DND-41 (cell line): ENCODE results near the gene PCDHB14.
"Not testable (repeated sequence)": the region's sequence is repeated elsewhere in the genome, so short reads cannot be mapped to it uniquely, and the experiment has no call there.

Experiments
- ATAC-seq: fragments of 200-7000 bp; cut with Tn5 transposase; 3 replicates; pipeline ENCODE4 v1.9.1; 2021; ENCODE audit warnings: low read depth; ENCODE audit not compliant: insufficient read depth
- DNase-seq: peaks from one replicate; pipeline ENCODE4 v3.0.0-alpha.2; 2020
- H2AFZ ChIP-seq: 2 replicates; pipeline ENCODE4 v1.6.0; 2012; ENCODE audit warnings: low read depth, low read length
- H3K27ac ChIP-seq: 2 replicates; pipeline ENCODE4 v1.5.1; 2012; ENCODE audit warnings: low read length, inconsistent platforms
- H3K27me3 ChIP-seq: fragments of 200-600 bp; sonication (generic); 2 replicates; pipeline ENCODE4 v1.6.0; 2012; ENCODE audit warnings: low read length, mild to moderate bottlenecking, inconsistent platforms; ENCODE audit not compliant: insufficient read depth, poor library complexity
- H3K36me3 ChIP-seq: 2 replicates; pipeline ENCODE4 v1.5.1; 2012; ENCODE audit warnings: low read length, inconsistent platforms; ENCODE audit not compliant: insufficient read depth
- H3K4me1 ChIP-seq: 2 replicates; pipeline ENCODE4 v1.5.1; 2012; ENCODE audit warnings: mild to moderate bottlenecking, low read length; ENCODE audit not compliant: insufficient read depth
- H3K4me2 ChIP-seq: 2 replicates; pipeline ENCODE4 v1.6.0; 2012; ENCODE audit warnings: mild to moderate bottlenecking, moderate library complexity, low read length, inconsistent platforms; ENCODE audit not compliant: insufficient read depth
- H3K4me3 ChIP-seq, 2 experiments: fragments of 200-600 bp in 1 of 2; shearing (Covaris generic) in 1 of 2; 2 replicates each; pipeline ENCODE4 v1.5.1; 2012 to 2016; ENCODE audit warnings: inconsistent platforms in 2 of 2, low read length in 2 of 2, mild to moderate bottlenecking in 2 of 2, low read depth in 1 of 2, moderate library complexity in 1 of 2
- H3K79me2 ChIP-seq: 2 replicates; pipeline ENCODE4 v1.6.0; 2012; ENCODE audit warnings: low read length, inconsistent platforms; ENCODE audit not compliant: insufficient read depth
- H3K9ac ChIP-seq: 2 replicates; pipeline ENCODE4 v1.6.0; 2012; ENCODE audit warnings: low read depth, mild to moderate bottlenecking, inconsistent platforms, low read length, moderate library complexity
- H3K9me3 ChIP-seq: 2 replicates; pipeline ENCODE4 v1.5.1; 2012; ENCODE audit warnings: low read length, moderate library complexity, mild to moderate bottlenecking, inconsistent platforms; ENCODE audit not compliant: insufficient read depth, severe bottlenecking
- H4K20me1 ChIP-seq: 2 replicates; pipeline ENCODE4 v1.6.0; 2012; ENCODE audit warnings: low read length; ENCODE audit not compliant: insufficient read depth
- EZH2 ChIP-seq: IDR thresholded peaks from 3 replicates; pipeline ENCODE4 v1.6.1; 2012; ENCODE audit warnings: borderline replicate concordance, low read depth, mild to moderate bottlenecking, moderate library complexity, low read length, inconsistent platforms; ENCODE audit not compliant: severe bottlenecking
- TF ChIP-seq, protein P1 (sequence below): IDR thresholded peaks from 2 replicates; pipeline ENCODE4 v1.5.1; 2012; ENCODE audit warnings: borderline replicate concordance, low read length, moderate library complexity, mild to moderate bottlenecking; ENCODE audit not compliant: poor library complexity, severe bottlenecking; ENCODE audit errors: extremely low read depth

The PCDHB14 gene

DNA sequence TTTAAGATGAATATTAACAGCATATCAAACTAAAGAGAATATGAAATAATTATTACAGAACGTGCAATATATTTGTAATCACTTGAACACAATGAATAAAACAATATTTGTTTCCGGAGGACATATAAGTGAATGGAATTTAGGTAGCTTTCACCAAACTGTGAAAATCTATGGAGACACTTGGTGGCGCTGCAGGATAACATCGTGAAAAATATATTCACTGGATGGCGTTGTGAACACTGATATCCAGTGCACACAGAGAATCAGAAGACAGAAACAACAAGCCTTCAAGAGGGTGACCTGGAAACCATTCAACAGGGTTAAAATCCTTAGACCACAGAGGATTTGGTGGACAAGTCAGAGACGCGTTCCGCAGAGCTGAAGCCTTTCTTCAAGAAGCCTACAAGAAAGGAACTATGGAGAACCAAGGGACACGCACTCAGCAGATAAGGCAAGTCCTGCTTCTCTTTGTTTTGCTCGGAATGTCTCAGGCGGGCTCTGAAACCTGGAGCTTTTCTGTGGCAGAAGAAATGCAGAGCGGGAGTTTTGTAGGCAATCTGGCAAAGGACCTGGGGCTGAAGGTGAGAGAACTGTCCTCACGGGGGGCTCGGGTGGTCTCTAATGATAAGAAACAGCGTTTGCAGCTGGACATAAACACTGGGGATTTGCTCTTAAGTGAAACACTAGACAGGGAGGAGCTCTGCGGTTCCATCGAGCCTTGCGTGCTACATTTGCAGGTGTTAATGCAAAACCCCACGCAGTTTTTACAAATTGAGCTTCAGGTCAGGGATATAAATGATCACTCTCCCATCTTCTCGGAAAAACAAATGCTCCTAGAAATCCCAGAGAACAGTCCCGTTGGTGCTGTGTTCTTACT lies 23.5 kb upstream of the PCDHB14 start, which contains the start of gene PCDHB11:
TSS of gene PCDHB11 (plus strand) at position 269 of the 877 bp plus-strand sequence. CDS start at position 417, 148 bp downstream.
- Histone ChIP-seq H3K4me1 (no peaks in the 10 kb centered on the region), H3K4me3 (no peak within 1 kb of the TSS), H3K79me2 (no peaks in the 10 kb centered on the region), H3K36me3 (no peaks in the 10 kb centered on the region), H3K4me2 (no peak within 1 kb of the TSS), H2AFZ (no peak within 1 kb of the TSS), H4K20me1 (no peaks in the 10 kb centered on the region), H3K27me3 (no peaks in the 10 kb centered on the region), H3K9ac (no peak within 1 kb of the TSS), H3K27ac (no peak within 1 kb of the TSS), H3K9me3 (peaks cover 14% of the 10 kb centered on the region)
- no peak for ATAC-seq
- TF ChIP-seq, protein P1, sequence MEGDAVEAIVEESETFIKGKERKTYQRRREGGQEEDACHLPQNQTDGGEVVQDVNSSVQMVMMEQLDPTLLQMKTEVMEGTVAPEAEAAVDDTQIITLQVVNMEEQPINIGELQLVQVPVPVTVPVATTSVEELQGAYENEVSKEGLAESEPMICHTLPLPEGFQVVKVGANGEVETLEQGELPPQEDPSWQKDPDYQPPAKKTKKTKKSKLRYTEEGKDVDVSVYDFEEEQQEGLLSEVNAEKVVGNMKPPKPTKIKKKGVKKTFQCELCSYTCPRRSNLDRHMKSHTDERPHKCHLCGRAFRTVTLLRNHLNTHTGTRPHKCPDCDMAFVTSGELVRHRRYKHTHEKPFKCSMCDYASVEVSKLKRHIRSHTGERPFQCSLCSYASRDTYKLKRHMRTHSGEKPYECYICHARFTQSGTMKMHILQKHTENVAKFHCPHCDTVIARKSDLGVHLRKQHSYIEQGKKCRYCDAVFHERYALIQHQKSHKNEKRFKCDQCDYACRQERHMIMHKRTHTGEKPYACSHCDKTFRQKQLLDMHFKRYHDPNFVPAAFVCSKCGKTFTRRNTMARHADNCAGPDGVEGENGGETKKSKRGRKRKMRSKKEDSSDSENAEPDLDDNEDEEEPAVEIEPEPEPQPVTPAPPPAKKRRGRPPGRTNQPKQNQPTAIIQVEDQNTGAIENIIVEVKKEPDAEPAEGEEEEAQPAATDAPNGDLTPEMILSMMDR, result peak; percentile 48
- no peak for TF ChIP-seq EZH2
- no peak for DNase-seq

DNA sequence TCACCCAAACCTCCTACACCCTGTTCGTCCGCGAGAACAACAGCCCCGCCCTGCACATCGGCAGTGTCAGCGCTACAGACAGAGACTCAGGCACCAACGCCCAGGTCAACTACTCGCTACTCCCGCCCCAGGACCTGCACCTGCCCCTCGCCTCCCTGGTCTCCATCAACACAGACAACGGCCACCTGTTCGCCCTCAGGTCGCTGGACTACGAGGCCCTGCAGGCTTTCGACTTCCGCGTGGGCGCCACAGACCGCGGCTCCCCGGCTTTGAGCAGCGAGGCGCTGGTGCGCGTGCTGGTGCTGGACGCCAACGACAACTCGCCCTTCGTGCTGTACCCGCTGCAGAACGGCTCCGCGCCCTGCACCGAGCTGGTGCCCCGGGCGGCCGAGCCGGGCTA lies 22.0 kb upstream of the PCDHB14 start:
- not testable (repeated sequence) for H3K4me3 ChIP-seq, ATAC-seq, H3K27me3 ChIP-seq, H3K4me1 ChIP-seq, H3K36me3 ChIP-seq, H3K9ac ChIP-seq, H4K20me1 ChIP-seq, H3K79me2 ChIP-seq, H2AFZ ChIP-seq, DNase-seq, H3K27ac ChIP-seq, H3K4me2 ChIP-seq
- peaks cover 11% of the 10 kb centered on the region for H3K9me3 ChIP-seq

DNA sequence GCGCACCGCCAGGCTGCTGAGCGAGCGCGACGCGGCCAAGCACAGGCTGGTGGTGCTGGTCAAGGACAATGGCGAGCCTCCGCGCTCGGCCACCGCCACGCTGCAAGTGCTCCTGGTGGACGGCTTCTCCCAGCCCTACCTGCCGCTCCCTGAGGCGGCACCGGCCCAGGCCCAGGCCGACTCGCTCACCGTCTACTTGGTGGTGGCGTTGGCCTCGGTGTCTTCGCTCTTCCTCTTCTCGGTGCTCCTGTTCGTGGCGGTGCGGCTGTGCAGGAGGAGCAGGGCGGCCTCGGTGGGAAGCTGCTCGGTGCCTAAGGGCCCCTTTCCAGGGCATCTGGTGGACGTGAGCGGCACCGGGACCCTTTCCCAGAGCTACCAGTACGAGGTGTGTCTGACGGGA lies 21.5 kb upstream of the PCDHB14 start:
- not testable (repeated sequence) for DNase-seq, H3K27me3 ChIP-seq, H4K20me1 ChIP-seq, H3K4me3 ChIP-seq, H3K4me2 ChIP-seq, H3K79me2 ChIP-seq, H3K9me3 ChIP-seq, ATAC-seq, H3K36me3 ChIP-seq, H3K9ac ChIP-seq, H3K27ac ChIP-seq, H3K4me1 ChIP-seq, H2AFZ ChIP-seq

DNA sequence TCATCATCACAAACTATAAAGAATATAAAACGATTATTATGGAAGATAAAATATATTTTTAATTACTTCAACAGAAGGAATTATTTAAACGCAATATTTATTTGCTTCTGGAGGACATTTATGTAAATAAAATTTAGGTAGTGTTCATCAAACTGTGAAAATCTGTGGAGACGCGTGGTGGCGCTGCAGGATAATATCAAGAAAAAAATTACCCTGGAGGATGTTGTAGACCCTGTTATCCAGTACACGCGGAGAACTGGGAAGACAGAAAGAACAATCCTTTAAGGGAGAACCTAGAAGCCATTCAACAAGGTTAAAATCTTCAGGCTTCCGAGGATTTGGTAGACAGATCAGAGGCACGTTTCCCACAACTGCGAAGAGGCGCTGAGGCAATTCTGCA lies 14.7 kb upstream of the PCDHB14 start, which contains the start of gene PCDHB12:
TSS of gene PCDHB12 (plus strand) at position 242 of the 400 bp plus-strand sequence. CDS start 189 bp downstream, outside the sequence.
- Histone ChIP-seq H2AFZ (no peak within 1 kb of the TSS), H3K79me2 (no peaks in the 10 kb centered on the region), H3K4me2 (no peak within 1 kb of the TSS), H4K20me1 (no peaks in the 10 kb centered on the region), H3K27me3 (peaks cover 11% of the 10 kb centered on the region), H3K9ac (no peak within 1 kb of the TSS), H3K9me3 (no peaks in the 10 kb centered on the region), H3K4me3 (no peak within 1 kb of the TSS), H3K27ac (no peak within 1 kb of the TSS), H3K4me1 (no peaks in the 10 kb centered on the region), H3K36me3 (no peaks in the 10 kb centered on the region)
- TF ChIP-seq EZH2, result no peak
- TF ChIP-seq, protein P1, result peak; percentile 40
- no peak for ATAC-seq
- no peak for DNase-seq

DNA sequence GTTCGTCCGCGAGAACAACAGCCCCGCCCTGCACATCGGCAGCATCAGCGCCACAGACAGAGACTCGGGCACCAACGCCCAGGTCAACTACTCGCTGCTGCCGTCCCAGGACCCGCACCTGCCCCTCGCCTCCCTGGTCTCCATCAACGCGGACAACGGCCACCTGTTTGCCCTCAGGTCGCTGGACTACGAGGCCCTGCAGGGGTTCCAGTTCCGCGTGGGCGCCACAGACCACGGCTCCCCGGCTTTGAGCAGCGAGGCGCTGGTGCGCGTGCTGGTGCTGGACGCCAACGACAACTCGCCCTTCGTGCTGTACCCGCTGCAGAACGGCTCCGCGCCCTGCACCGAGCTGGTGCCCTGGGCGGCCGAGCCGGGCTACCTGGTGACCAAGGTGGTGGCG lies 12.9 kb upstream of the PCDHB14 start:
- H3K9ac ChIP-seq, H3K9me3 ChIP-seq, H3K4me1 ChIP-seq, H3K27ac ChIP-seq, H3K79me2 ChIP-seq, H3K36me3 ChIP-seq, H3K4me2 ChIP-seq, H4K20me1 ChIP-seq, H2AFZ ChIP-seq, DNase-seq, H3K4me3 ChIP-seq, ATAC-seq: not testable (repeated sequence)
- H3K27me3 ChIP-seq, result peaks cover 11% of the 10 kb centered on the region

DNA sequence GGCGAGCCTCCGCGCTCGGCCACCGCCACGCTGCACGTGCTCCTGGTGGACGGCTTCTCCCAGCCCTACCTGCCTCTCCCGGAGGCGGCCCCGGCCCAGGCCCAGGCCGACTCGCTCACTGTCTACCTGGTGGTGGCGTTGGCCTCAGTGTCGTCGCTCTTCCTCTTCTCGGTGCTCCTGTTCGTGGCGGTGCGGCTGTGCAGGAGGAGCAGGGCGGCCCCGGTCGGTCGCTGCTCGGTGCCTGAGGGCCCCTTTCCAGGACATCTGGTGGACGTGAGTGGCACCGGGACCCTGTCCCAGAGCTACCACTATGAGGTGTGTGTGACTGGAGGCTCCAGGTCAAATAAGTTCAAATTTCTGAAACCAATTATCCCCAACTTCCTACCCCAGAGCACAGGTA lies 12.3 kb upstream of the PCDHB14 start:
- H3K9me3 ChIP-seq, H3K4me3 ChIP-seq, ATAC-seq, H3K27ac ChIP-seq, H3K9ac ChIP-seq, H2AFZ ChIP-seq, DNase-seq, H4K20me1 ChIP-seq, H3K4me2 ChIP-seq, H3K36me3 ChIP-seq, H3K79me2 ChIP-seq, H3K4me1 ChIP-seq: not testable (repeated sequence)
- H3K27me3 ChIP-seq, result peaks cover 11% of the 10 kb centered on the region
